ENCODE results near the gene EPB41L2. TPM values are rescaled to one million over a fixed set of nuclear protein-coding genes. Genes with fewer than 3 reads are reported as not detected.

EPB41L2 gene
- total RNA-seq, 1 experiment from 2014 or later: 91.7 TPM

GRCh38 chr6:130966344-130966980, 96.6 kb downstream of the EPB41L2 start:
- DNase-seq: no peak
- H3K27me3 ChIP-seq (replicated peaks; ENCODE audit: control insufficient read depth, insufficient read depth, low read length): no peaks in the 10 kb centered on the region
- intact Hi-C loops (cut with micrococcal nuclease; ENCODE audit: unreplicated experiment): no loop called here
- CTCF ChIA-PET: no interaction called here
- Mint-ChIP-seq H3K4me3 (ENCODE audit: unreplicated experiment) (no peak overlapping the region), H3K4me1 (ENCODE audit: low read depth, unreplicated experiment) (peaks cover 22% of the 10 kb centered on the region), H3K27me3 (ENCODE audit: insufficient read depth, unreplicated experiment) (no peaks in the 10 kb centered on the region), H3K27ac (ENCODE audit: unreplicated experiment) (no peak overlapping the region), H3K36me3 (ENCODE audit: insufficient read depth, unreplicated experiment) (peaks cover 4% of the 10 kb centered on the region), H3K9me3 (ENCODE audit: unreplicated experiment) (no peaks in the 10 kb centered on the region)
- POLR2A ChIA-PET: no interaction called here
- no TSS peak for BruUV-seq (replicated peaks)
- no peak for TF ChIP-seq CTCF (IDR thresholded peaks at IDR 0.05; ENCODE audit: insufficient read depth in 1 of 2, low read depth in 1 of 2, low read length in 1 of 2, severe bottlenecking in 1 of 2, unreplicated experiment in 1 of 2)
- H3K9me3 ChIP-seq: no peaks in the 10 kb centered on the region
- no peaks in the 10 kb centered on the region for H3K36me3 ChIP-seq (ENCODE audit: control insufficient read depth, insufficient read depth, low read length)
- no peak overlapping the region for H3K4me3 ChIP-seq (ENCODE audit: low read depth, low read length)
- peaks cover 33% of the 10 kb centered on the region for H3K4me1 ChIP-seq

- intact Hi-C loops (cut with micrococcal nuclease; ENCODE audit: unreplicated experiment): no loop called here
- H3K36me3 ChIP-seq (ENCODE audit: control insufficient read depth, insufficient read depth, low read length): no peaks in the 10 kb centered on the region
- Mint-ChIP-seq H3K4me1 (ENCODE audit: low read depth, unreplicated experiment) (peaks cover 22% of the 10 kb centered on the region), H3K27ac (ENCODE audit: unreplicated experiment) (no peak overlapping the region), H3K9me3 (ENCODE audit: unreplicated experiment) (no peaks in the 10 kb centered on the region), H3K36me3 (ENCODE audit: insufficient read depth, unreplicated experiment) (peaks cover 4% of the 10 kb centered on the region), H3K4me3 (ENCODE audit: unreplicated experiment) (no peak overlapping the region), H3K27me3 (ENCODE audit: insufficient read depth, unreplicated experiment) (no peaks in the 10 kb centered on the region)
- H3K4me1 ChIP-seq: peaks cover 26% of the 10 kb centered on the region
- H3K27me3 ChIP-seq (replicated peaks; ENCODE audit: control insufficient read depth, insufficient read depth, low read length): no peaks in the 10 kb centered on the region
- TF ChIP-seq CTCF (IDR thresholded peaks at IDR 0.05; ENCODE audit: insufficient read depth in 1 of 2, low read depth in 1 of 2, low read length in 1 of 2, severe bottlenecking in 1 of 2, unreplicated experiment in 1 of 2): no peak
- no TSS peak for BruUV-seq (replicated peaks)
- ChIA-PET CTCF (no interaction called here), POLR2A (no interaction called here)
- no peak overlapping the region for H3K4me3 ChIP-seq (ENCODE audit: low read depth, low read length)
- H3K9me3 ChIP-seq: no peaks in the 10 kb centered on the region
- no peak for DNase-seq
These were observed 97.4 kb downstream of the EPB41L2 start for GRCh38 chr6:130965656-130966055.

GRCh38 chr6:130964808-130965604, 98.0 kb downstream of the EPB41L2 start:
- TF ChIP-seq CTCF (IDR thresholded peaks at IDR 0.05; ENCODE audit: insufficient read depth in 1 of 2, low read depth in 1 of 2, low read length in 1 of 2, severe bottlenecking in 1 of 2, unreplicated experiment in 1 of 2): no peak
- H3K4me1 Mint-ChIP-seq (ENCODE audit: low read depth, unreplicated experiment): peaks cover 17% of the 10 kb centered on the region
- Histone ChIP-seq H3K36me3 (ENCODE audit: control insufficient read depth, insufficient read depth, low read length) (no peaks in the 10 kb centered on the region), H3K27me3 (replicated peaks; ENCODE audit: control insufficient read depth, insufficient read depth, low read length) (no peaks in the 10 kb centered on the region), H3K9me3 (no peaks in the 10 kb centered on the region), H3K4me3 (ENCODE audit: low read depth, low read length) (no peak overlapping the region), H3K4me1 (peaks cover 20% of the 10 kb centered on the region)
- ChIA-PET POLR2A (no interaction called here), CTCF (no interaction called here)
- peaks cover 4% of the 10 kb centered on the region for H3K36me3 Mint-ChIP-seq (ENCODE audit: insufficient read depth, unreplicated experiment)
- H3K4me3 Mint-ChIP-seq (ENCODE audit: unreplicated experiment): no peak overlapping the region
- no peak overlapping the region for H3K27ac Mint-ChIP-seq (ENCODE audit: unreplicated experiment)
- no TSS peak for BruUV-seq (replicated peaks)
- intact Hi-C loops (cut with micrococcal nuclease; ENCODE audit: unreplicated experiment): no loop called here
- no peak for DNase-seq
- no peaks in the 10 kb centered on the region for H3K27me3 Mint-ChIP-seq (ENCODE audit: insufficient read depth, unreplicated experiment)
- no peaks in the 10 kb centered on the region for H3K9me3 Mint-ChIP-seq (ENCODE audit: unreplicated experiment)

All from Caco-2 (cell line).